ENCODE results near the gene HINT1. TPM values are rescaled to one million over a fixed set of nuclear protein-coding genes. Genes with fewer than 3 reads are reported as not detected.
A peak's percentile ranks its signal among the peaks of the same experiment; 100 is the strongest.
"Not testable (repeated sequence)": the region's sequence is repeated elsewhere in the genome, so short reads cannot be mapped to it uniquely, and the experiment has no call there.

HINT1 gene
- total RNA-seq, result 185 and 219 TPM in 2 replicates

GRCh38 chr5:131165119-131165727 lies at the start of gene HINT1:
Gene HINT1, minus strand, starts transcription at chr5:131165256. Its CDS starts 51 bp downstream, at chr5:131165205.
- peak; percentile 54 for DNase-seq (ENCODE audit: extremely low read depth, low read depth, low spot score)

DNA sequence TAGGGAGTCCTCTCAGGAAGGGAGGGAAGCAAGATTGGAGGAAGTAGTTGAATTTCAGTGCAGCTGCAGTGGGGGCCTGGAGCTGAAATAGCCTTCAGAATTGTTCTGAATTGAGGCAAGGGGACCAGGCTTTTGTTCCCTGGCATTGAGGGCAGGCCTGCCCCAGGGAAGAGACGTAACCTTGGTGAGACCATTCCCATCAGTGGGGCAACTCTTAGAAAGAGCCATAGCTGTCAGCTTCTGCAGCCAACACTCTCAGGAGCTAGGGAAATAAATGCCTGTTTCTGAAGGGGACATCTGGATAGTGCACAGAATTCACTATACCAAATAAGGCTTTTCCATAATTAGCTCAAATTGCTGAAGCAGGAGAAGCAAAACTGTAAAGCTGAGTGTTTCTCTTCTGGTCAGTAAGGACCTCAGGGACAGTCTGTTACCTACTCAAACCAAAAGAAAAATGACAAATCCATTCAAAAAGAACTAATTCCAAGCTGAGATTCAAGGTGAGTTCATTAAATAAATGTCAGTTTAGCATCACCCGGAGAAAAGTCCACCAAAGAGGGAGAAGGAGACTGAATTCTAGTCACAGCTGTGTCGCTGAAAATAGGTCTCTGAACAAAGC lies 49.7 kb upstream of the HINT1 start:
- DNase-seq (ENCODE audit: extremely low read depth, low read depth, low spot score), result no peak

DNA sequence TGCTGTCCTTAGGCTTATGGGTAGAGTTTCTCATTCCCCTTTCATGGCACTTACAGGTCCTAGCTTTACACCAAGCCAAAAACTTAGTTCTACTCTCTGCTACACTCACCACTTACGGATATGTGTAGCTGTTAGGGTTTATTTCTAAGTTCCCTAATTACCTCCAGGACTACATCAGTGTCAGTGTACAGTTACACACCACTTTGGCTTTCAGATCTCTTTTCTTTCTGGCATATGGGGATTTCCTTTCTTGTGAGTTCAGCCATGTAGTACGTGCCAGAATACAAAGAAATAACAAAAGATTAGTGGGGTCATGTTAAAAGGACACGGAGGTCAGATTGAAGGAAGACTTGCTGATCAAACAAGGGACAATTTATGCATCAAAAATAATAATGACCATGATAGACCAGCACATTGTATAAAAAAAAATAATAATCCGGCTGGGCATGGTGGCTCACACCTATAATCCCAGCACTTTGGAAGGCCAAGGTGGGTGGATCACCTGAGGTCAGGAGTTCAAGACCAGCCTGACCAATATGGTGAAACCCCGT lies 47.5 kb upstream of the HINT1 start:
- no peak for DNase-seq (ENCODE audit: extremely low read depth, low read depth, low spot score)

DNA sequence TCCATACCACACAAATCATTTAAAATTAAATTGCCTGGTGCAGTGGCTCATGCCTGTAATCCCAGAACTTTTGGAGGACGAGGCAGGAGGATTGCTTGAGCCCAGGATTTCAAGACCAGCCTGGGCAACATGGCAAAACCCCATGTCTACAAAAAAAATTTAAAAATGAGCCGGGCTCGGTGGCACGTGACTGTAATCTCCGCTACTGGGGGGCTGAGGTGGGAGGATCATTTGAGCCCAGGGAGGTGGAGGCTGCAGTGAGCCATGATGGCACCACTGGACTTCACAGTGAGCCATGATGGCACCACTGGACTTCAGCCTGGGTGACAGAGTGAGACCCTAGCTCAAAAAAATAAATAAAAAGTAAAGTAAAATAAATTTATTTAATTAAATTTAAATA lies 46.6 kb upstream of the HINT1 start:
- DNase-seq (ENCODE audit: extremely low read depth, low read depth, low spot score), result no peak

GRCh38 chr5:131210151-131210510 lies 45.1 kb upstream of the HINT1 start:
- no peak for DNase-seq (ENCODE audit: extremely low read depth, low read depth, low spot score)

DNA sequence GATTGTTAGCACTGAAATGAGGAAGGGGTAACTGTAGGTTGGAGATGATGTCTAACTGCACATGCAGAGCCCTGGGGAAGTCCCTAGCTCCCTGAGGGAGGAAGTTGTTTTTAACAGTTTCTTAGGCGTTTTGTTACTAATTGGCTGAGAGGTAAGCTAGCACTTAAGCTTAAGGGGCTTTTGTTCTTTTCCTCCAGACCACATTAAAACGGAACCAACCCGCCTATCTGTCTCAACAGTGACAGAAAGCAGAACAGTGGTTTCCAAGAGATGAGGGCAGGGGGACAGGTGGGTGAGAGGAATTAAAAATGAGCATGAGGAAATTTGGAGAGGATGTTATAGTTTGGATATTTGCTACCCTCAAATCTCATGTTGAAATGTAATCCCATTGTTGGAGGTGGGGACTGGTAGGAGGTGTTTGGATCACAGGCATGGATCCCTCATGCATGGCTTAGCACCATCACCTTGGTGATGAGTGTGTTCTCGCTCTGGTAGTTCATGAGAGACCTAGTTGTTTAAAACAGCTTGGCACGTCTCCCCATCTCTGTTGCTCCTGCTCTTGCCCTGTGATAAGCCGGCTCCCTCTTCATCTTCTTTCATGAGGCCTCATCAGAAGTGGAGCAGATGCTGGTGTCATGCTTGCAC lies 44.6 kb upstream of the HINT1 start:
- no peak for DNase-seq (ENCODE audit: extremely low read depth, low read depth, low spot score)

DNA sequence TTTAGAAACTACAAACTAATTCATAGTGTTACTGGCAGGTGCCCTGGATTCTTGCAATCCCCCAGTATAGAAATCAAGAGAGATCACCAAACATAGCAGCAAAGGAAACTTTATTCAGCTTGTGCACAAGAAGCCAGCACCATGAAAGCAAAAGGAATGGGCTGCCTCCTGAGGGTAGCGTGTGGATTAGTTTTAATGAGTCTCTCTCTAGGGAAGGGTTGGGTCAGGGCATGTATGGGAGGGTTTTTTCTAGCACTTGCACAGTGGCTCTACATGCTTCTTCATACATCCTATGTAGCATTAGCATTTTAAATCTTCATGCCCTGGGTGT lies 44.1 kb upstream of the HINT1 start:
- DNase-seq (ENCODE audit: extremely low read depth, low read depth, low spot score), result no peak

DNA sequence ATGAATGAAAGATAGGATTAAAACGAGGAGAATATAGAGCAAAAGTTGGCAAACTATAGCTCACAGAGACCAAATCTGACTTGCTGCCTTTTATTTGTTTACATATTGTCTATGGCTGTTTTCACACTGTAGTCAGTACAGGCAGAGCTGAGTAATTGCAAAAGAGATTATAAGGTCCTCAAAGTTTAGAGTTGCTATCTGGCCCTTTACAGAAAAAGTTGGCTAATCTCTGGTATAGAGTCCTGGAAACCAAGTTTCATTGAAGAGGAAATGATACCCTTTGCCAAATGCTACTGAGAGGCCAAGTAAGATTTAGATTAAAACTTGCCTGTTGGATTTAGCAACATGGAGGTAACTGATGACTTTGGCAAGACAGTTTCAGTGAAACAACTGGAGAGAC lies 41.7 kb upstream of the HINT1 start:
- DNase-seq (ENCODE audit: extremely low read depth, low read depth, low spot score), result no peak

DNA sequence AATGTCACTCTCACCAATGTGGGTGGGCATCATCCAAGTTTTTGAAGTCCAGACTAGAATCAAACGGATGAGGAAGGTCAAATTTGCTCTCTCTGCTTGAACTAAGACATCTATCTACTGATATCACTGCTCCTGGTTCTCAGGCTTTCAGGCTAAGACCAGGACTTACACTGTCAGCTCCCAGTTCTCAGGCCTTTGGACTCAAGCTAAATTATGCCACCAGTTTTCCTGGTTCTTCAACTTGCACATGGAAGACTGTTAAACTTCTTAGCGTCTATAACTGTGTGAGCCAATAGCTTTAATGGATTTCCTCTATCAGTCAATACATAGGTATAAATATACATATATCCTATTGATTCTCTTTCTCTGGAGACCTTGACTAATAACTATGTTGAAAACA lies 41.0 kb upstream of the HINT1 start:
- DNase-seq (ENCODE audit: extremely low read depth, low read depth, low spot score), result no peak

GRCh38 chr5:131204964-131205363 lies 39.9 kb upstream of the HINT1 start:
- DNase-seq (ENCODE audit: extremely low read depth, low read depth, low spot score), result no peak

- DNase-seq (ENCODE audit: extremely low read depth, low read depth, low spot score), result no peak
These were observed 35.5 kb upstream of the HINT1 start for GRCh38 chr5:131200560-131200959.

DNA sequence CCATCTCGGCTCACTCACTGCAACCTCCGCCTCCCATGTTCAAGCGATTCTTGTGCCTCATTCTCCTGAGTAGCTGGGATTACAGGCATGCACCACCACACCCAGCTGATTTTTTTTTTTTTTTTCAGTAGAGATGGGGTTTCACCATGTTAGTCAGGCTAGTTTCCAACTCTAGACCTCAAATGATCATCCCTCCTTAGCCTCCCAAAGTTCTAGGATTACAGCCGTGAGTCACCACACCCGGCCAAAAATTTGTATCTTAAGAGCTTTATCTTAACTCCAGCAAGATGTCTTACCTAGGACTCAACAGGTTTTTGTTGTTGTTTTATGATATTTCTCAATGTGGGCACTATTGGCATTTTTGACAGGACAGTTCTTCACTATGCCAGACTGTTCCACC lies 33.6 kb upstream of the HINT1 start:
- no peak for DNase-seq (ENCODE audit: extremely low read depth, low read depth, low spot score)

- DNase-seq (ENCODE audit: extremely low read depth, low read depth, low spot score), result no peak
These were observed 31.3 kb upstream of the HINT1 start for GRCh38 chr5:131196331-131196730.

- no peak for DNase-seq (ENCODE audit: extremely low read depth, low read depth, low spot score)
These were observed 30.6 kb upstream of the HINT1 start for GRCh38 chr5:131195696-131196095.

DNA sequence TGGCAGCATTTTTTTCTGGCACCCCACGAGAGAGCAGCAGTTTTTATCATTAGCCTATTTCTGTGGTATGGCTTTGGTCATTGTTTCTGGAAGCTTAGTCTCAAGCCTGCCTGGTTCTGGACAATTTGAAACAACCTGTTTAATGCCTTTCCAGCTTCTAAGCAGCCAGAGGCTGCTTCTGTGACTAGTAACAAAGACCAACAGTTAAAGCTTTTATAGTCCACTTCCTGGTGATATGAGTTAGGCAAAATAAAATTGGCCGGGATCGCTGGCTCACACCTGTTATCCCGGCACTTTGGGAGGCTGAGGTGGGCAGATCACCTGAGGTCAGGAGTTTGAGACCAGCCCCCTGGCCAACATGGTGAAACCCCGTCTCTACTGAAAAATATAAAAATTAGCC lies 29.7 kb upstream of the HINT1 start:
- no peak for DNase-seq (ENCODE audit: extremely low read depth, low read depth, low spot score)

GRCh38 chr5:131193897-131194296 lies 28.8 kb upstream of the HINT1 start:
- DNase-seq (ENCODE audit: extremely low read depth, low read depth, low spot score), result not testable (repeated sequence)

GRCh38 chr5:131193106-131193505 lies 28.1 kb upstream of the HINT1 start:
- DNase-seq (ENCODE audit: extremely low read depth, low read depth, low spot score), result no peak

DNA sequence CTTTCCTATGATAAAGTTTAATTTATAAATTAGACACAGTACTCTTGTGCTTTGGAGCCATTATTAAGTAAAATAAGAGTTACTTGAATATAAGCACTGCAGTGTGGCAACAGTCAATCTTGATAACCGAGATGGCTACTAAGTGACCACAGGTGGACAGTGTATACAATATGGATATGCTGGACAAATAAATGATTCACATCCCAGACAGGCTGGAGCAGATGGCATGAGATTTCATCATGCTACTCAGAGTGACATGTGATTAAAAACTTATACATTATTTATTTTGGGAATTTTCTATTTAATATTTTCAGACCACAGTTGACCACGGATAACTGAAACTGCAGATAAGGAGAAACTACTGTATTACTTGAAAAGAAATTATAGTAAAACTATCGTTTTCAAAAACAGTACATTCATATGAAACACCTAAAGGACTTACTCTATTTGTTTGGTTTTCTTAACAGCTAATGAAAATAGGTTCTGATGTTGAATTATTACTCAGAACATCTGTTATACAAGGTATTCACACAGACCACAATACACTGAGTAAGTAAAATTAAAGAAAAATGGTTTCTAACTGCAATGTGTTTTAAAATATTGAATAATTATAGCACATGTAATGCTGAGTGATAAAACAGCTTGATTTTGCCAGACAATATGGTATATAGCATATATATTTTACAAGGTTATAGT lies 21.7 kb upstream of the HINT1 start:
- no peak for DNase-seq (ENCODE audit: extremely low read depth, low read depth, low spot score)

- no peak for DNase-seq (ENCODE audit: extremely low read depth, low read depth, low spot score)
These were observed 20.6 kb upstream of the HINT1 start for GRCh38 chr5:131185523-131186104.

DNA sequence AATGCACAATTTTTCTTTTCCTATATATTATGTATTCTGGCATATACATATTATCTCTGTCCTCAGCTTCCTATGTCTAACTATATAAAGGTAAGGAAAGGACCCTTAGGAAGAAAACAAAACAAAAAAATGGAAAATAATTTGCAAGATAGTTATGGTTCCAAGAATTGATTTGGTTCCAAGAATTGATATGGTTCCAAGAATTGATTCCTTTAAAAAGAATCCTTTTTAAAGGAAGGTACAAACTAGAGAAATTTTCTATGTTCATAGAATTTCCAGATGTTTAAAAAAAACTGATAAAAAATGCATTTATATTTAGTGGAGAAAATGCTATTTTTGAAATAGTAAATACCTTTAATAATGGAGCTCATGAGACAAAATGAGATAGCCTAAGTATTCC lies 17.8 kb upstream of the HINT1 start:
- no peak for DNase-seq (ENCODE audit: extremely low read depth, low read depth, low spot score)

DNA sequence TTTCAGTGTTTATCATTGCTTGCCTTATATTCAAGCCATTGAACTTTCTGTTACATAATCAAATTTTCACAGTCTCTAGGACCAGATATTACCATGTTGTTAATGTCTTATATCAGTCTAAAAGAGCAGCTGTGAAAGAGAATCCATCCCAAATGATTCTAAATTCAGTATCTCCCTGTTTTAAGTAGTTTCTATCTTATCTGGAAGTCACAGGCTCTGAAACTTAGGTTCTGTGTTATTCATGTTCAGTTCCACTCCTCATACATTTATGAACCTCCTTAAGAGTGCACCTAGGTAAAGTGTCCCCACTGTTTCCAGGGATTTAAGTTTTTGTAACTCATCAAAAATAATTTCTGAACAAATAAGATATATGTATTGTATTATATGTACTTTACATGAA lies 15.4 kb upstream of the HINT1 start:
- DNase-seq (ENCODE audit: extremely low read depth, low read depth, low spot score), result no peak

Data from glomerular endothelial cell (primary cell).